Activated CD4-positive, CD25-positive, alpha-beta regulatory T cell treated with anti-CD3 and anti-CD28 coated beads, Interleukin-2, amount 50 U/mL, for 72 hours (primary cell): ENCODE data around the gene KCNK17.
"Not testable (repeated sequence)": the region's sequence is repeated elsewhere in the genome, so short reads cannot be mapped to it uniquely, and the experiment has no call there.

Experiments
- DNase-seq: peaks from one replicate; pipeline ENCODE4 v3.0.0; 2021

The KCNK17 gene

GRCh38 chr6:39301606-39302005 lies 12.6 kb downstream of the KCNK17 start:
- no peak for DNase-seq

- DNase-seq: no peak
Observed at GRCh38 chr6:39300739-39301138, 13.5 kb downstream of the KCNK17 start.

DNA sequence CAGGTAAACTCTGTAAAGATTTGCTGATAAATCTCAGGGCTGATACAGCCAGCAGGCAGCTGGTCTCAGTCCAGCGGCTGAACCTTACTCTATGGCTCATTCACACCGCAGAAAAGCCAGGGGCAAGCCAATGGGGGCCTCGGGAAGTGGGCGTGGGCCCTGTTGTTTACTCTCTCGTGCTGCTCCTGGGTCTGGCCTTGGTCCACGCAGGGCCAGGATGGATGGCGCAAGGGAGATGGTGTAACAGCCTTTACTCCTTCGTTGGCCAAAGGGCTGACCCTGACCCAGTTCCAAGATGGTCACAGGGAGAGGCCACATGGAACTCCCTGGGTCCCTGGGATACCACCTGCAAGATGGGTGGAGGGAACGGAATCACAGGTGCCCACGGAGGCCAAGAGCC lies 16.2 kb downstream of the KCNK17 start:
- no peak for DNase-seq

DNA sequence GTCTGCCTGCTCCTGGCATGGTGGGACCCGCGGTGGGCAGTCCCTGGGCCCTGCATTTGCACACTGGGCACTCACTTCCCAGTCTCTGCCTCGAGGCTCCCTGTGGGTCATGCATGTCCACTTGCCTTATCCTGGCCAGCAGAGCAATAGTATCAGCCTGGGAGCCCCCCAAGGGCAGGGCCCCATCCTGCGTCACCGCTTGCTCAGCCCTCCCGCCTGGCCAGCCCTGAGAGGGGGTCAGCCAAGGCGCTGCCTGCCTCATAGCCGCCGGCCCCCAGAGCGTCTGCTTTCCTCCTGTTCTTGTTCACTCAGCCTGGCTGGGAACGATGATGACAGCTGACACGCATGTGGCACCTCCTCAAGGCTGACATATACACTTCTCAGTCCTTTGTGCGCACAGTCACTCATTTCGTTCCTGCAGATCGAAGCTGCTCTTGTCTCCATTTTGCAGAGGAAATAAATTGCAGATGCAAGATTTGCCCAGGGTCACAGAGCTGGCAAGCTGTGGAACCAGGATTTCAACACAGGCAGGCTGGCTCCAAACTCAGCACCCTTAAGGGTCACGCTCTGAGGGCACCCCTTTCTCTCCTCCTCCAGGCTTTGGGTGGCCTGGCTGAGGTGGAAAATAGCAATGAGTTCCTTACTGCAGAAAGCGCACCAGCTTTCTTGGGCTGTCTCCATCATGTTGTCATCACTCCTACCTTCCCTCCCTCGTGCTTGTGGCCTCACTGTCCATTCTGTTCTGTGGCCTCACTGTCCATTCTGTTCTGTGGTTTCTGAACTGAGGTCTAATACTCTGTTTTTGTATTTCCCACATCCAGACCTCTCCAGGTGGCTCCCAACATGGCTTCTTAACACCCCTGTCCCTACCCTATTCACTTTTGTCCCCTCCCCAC lies 17.2 kb downstream of the KCNK17 start:
- DNase-seq: no peak

DNA sequence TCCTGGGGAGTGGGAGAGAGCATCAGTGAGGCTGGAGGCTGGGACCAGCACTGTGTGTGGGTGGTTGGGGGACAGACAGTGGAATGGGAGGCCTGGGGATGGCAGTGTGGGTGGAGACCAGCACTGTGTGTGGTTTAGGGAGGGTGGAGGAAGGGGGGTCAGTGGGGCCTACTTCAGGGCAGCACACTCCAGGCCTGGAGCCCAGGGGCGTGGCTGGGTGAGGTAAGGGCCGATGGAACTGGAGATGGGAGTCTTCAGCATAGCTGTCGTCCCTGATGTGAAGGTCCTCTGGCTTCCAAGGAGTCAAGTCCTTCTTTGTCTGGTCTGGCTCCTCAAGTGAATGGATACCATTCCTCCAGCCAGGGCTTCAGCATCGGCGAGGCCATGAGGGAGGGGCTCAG lies 18.6 kb downstream of the KCNK17 start:
- no peak for DNase-seq

DNA sequence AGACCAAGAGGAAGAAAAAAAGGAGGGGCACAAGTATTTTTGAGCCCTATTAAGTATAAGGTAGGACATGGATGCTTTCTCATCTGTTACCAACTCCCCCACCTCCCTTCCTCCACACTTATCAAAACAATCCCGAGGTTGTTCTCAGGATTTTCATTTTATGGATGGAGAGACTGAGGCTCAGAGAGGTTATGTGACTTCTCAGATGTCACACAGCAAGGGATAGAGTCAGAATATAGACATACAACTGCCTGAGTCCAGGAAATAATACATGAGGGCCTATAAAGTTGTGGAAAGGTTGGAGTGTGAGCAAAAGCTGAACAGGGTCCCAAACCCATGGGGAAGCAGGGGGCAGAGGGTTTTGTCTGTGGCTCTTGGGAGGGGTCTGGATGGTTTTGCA lies 19.3 kb downstream of the KCNK17 start:
- no peak for DNase-seq

DNA sequence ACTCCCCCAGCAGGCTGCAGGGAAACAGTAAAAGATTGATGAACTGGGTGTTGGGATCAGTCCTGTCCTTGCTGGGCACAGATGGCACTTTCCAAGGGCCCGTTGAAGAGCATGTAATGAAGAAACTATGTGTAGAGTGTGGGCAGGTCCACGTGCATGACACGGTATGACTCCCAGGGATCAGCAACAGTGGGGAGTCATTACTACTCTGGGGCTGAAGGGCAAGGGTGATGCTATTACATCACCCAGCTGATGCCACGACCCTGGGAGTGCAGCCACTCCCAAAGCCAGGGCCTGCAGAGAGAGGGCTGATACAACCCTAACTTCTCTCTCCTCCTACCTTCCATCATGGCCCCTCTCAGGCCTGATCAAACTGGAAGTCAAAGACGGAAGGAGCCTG lies 20.1 kb downstream of the KCNK17 start:
- DNase-seq: no peak

- DNase-seq: no peak
Observed at GRCh38 chr6:39292637-39293036, 21.6 kb downstream of the KCNK17 start.

DNA sequence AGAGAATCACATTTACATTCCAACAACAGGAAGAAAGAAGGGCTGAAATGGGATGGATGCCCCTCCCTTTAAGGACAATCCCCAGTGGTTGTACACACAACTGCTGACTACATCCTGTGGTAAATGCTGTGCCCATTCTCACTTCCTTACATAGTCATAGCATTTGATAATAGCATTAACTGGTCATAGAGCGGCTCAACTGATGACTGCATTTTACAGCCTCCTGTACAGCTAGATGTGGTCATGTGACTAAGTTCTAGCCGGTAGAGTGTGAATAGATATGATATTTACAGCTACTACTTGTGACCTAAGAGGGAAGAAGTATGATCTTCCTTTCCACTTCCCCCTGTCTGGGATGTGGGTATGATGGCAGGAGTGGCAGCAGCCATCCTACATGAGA lies 24.7 kb downstream of the KCNK17 start:
- no peak for DNase-seq

GRCh38 chr6:39287601-39288000 lies 26.6 kb downstream of the KCNK17 start:
- DNase-seq: no peak

DNA sequence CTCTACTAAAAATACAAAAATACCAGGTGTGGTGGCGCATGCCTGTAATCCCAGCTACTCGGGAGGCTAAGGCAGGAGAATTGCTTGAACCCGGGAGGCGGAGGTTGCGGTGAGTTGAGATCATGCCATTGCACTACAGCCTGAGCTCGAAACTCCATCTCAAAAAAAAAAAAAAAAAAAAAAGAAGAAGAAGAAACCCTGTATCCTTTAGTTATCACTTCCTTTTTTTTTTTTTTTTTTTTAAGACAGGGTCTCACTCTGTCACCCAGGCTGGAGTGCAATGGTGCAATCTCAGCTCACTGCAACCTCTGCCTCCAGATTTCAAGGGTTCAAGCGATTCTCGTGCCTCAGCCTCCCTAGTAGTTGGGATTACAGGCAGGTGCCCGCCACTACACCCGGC lies 27.6 kb downstream of the KCNK17 start:
- not testable (repeated sequence) for DNase-seq

DNA sequence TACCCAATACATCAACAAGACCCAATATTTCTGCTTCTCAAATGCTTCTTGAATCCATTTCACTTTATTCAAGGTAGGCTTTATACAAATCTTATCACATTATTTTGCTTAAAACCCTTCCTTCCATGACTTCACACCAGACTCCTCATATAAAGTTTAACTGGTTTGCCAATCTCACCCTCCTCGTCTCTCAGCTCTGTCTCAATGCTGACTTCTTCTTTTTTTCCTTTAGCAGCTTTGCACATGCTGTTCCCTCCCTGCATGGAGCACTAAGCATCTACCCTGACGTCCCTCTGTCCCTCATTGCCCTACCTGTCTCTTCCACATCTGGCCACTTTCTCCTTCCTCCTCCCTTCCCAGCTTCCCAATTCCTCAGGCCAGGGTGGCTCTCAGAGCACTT lies 31.4 kb downstream of the KCNK17 start:
- DNase-seq: no peak

- no peak for DNase-seq
Observed at GRCh38 chr6:39281312-39281980, 32.8 kb downstream of the KCNK17 start.

- DNase-seq: no peak
Observed at GRCh38 chr6:39280247-39280731, 33.9 kb downstream of the KCNK17 start.

DNA sequence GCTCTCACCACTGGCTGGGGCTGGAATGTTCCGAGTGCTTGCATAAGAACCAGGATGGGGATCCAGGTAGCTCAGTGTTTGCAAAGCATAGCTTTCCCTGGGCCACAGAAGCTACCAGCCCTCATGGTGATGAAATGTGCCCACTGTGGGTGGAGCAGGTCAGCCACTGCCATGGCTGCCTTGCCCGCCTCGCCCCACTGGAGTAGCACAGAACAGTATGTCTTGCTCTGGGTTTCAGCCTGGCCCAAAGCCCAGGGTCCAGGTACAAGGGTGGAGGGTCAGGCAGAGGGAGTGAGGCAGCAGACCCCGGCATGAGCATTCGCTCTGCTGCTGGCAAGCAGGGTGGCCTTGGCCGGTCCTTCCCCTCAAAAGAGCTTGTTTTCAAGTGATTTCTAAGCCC lies 34.7 kb downstream of the KCNK17 start:
- no peak for DNase-seq

DNA sequence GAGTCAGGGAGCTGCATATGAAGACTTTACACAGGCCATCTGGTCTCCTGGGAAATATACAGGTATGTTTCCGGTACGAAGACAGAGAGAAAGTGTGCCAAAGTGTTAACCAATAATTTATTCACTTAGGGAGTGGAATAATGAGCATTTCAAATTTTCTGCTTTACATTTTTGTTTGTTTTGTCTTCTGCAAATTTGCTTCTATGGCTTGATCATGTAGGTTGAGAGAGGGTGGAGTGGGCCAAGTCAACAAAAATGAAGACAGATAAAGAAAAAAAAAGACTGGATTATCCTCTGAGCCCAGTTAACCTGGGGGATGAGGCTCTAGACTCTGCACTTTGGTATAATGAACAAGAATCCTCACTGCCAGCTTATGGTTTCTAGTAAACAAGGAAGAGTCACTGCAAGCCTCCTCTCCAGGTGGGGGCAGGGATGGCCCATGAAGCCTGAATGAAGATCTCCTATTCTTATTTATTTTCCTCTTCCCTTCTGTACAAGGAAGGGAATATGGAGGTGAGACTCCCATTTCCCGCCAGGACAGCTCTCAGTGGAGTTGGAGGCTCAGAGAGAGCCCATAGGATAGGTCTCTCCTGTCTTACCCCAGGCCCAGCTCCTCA lies 37.7 kb downstream of the KCNK17 start:
- DNase-seq: no peak

DNA sequence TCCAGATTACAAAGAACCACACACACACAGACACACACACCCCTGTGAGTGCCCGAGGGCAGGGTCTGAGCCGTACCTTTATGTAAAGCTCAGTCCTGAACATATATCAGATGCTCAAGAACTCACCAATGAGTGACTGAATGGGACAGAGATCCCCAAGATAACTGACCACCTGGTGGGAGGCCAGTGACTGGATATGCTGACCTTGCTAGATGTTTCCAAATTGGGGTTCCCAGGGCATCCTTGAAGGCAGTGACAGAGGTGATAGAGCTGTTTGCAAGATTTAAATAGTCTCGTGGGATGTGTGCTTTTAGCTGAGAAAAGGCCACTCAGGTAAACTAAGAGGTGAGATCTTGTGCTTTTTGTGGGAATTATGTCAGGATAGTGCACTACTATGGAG lies 39.3 kb downstream of the KCNK17 start:
- DNase-seq: no peak

GRCh38 chr6:39274471-39274870 lies 39.7 kb downstream of the KCNK17 start:
- no peak for DNase-seq

GRCh38 chr6:39273406-39273821 lies 40.8 kb downstream of the KCNK17 start:
- no peak for DNase-seq

DNA sequence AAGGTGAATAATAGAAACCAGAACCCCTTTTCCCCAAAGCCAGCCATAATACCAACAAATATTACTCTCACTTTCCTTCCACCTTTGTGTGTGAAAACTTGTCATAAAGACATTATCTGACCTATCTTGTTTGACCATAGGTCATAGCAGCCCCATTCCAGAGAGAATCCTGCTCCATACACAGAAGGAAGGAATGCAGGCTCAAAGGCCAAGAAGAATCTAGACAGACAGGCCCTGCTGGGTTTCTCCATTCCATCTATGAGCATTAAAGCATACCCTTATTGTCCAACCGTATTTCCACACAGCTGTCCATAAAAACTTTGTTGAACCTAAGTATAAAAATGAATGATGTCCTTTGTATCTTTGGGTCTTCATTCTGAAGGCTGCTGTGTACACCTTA lies 44.3 kb downstream of the KCNK17 start:
- no peak for DNase-seq

DNA sequence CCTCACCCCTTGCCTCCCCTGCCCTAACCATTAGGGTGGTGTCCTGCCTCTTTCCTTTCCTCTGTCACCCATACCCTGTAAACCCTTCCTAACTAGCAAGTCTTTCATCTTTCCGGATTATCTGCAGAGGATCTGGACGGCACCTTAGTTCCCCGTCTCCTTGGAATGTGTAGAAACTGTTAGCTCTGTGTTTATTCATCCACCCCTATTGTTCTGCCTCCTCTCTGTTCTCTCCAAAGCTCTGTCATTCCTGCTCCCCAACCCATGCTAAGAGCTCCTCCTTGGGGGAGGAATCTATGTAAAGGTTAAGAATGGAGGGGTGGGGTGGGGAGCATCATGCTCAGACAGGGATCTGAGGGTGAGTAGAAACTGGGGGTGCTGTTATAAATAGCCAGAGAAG lies 45.5 kb downstream of the KCNK17 start:
- no peak for DNase-seq

DNA sequence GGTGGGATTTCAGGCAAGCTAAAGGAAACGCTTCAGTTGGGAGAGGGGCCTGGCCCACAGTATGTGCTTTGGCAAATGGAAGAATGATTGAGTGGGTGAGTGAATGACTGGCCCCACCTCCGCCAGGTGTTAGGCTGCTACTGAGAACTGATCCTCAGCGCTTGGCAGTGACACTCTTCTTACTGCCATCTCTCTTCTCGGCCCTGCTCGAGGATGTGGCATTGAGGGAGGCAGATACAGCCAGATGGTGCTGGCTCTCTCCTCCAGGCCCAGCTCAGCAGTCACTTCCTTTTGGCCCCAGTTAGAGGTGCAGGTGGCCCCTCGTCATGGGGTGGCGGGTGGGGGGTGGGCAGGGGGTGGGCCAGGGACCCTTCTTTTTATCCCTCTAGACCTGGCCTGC lies 46.0 kb downstream of the KCNK17 start:
- no peak for DNase-seq

DNA sequence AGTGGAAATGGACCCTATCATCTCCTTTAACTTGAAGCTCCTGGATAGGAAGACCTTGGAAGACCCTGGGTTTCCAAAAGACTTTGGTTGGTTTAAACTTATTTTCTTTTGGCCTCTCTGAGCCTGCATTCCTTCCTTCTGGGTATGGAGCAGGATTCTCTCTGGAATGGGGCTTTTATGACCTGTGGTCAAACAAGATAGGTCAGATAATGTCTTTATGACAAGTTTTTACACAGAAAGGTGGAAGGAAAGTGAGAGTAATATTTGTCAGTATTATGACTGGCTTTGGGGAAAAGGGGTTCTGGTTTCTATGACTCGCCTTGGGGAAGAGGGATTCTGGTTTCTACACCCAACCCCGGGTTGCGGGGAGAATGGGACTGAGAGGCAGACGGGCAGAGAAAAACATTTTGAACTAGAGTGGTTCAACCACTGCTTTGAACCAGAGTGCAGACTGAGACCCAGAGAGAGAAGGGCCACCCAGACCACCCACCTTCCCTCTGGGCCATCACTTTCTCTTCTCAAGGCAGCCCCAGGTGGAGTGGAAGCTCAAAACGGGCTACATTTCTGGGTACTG lies 47.4 kb downstream of the KCNK17 start:
- no peak for DNase-seq

- no peak for DNase-seq
Observed at GRCh38 chr6:39266375-39266774, 47.8 kb downstream of the KCNK17 start.
